H9 (cell line): ENCODE measurements around the gene C10orf71. TPM values are rescaled to one million over a fixed set of nuclear protein-coding genes. Genes with fewer than 3 reads are reported as not detected.

Experiments used
- DNase-seq: peaks from one replicate; pipeline ENCODE4 v3.0.0-alpha.2; 2017
- H2AFZ ChIP-seq: one replicate; pipeline ENCODE4 v1.6.1; 2013; ENCODE audit warnings: mild to moderate bottlenecking, low read length, control low read depth, moderate library complexity
- H2AK5ac ChIP-seq: 2 replicates; pipeline ENCODE4 v1.6.1; 2013; ENCODE audit warnings: low read length, control low read depth, mixed read lengths; ENCODE audit not compliant: insufficient read length
- H2BK120ac ChIP-seq: one replicate; pipeline ENCODE4 v1.6.1; 2013; ENCODE audit warnings: low read depth, mild to moderate bottlenecking, low read length, control low read depth, inconsistent platforms; ENCODE audit not compliant: poor library complexity, severe bottlenecking
- H2BK12ac ChIP-seq: 2 replicates; pipeline ENCODE4 v1.6.1; 2013; ENCODE audit warnings: low read length, control low read depth, mixed read lengths, low read depth; ENCODE audit not compliant: insufficient read length
- H2BK15ac ChIP-seq: 2 replicates; pipeline ENCODE4 v1.6.1; 2013; ENCODE audit warnings: low read depth, low read length, control low read depth
- H2BK20ac ChIP-seq: one replicate; pipeline ENCODE4 v1.6.1; 2013; ENCODE audit warnings: low read depth, mild to moderate bottlenecking, low read length, control low read depth, inconsistent platforms; ENCODE audit not compliant: poor library complexity, severe bottlenecking
- H2BK5ac ChIP-seq: 2 replicates; pipeline ENCODE4 v1.6.1; 2013; ENCODE audit warnings: low read length, control low read depth, mixed read lengths; ENCODE audit not compliant: insufficient read length
- H3K14ac ChIP-seq: 2 replicates; pipeline ENCODE4 v1.6.1; 2013; ENCODE audit warnings: low read length, control low read depth; ENCODE audit not compliant: insufficient read depth
- H3K18ac ChIP-seq: 2 replicates; pipeline ENCODE4 v1.6.1; 2013; ENCODE audit warnings: low read depth, mild to moderate bottlenecking, mixed read lengths, low read length, control low read depth; ENCODE audit not compliant: insufficient read length
- H3K23ac ChIP-seq: 2 replicates; pipeline ENCODE4 v1.6.1; 2013; ENCODE audit warnings: low read length, control low read depth, mixed read lengths, low read depth; ENCODE audit not compliant: insufficient read length
- H3K23me2 ChIP-seq: 2 replicates; pipeline ENCODE4 v1.6.1; 2013; ENCODE audit warnings: low read depth, mild to moderate bottlenecking, mixed read lengths, low read length, control low read depth; ENCODE audit not compliant: insufficient read length, poor library complexity, severe bottlenecking
- H3K27ac ChIP-seq: 2 replicates; pipeline ENCODE4 v1.5.1; 2013; ENCODE audit warnings: low read length, control low read depth, mixed read lengths, low read depth; ENCODE audit not compliant: insufficient read length
- H3K27me3 ChIP-seq: 2 replicates; pipeline ENCODE4 v1.6.1; 2013; ENCODE audit warnings: low read length, control low read depth, inconsistent platforms; ENCODE audit not compliant: insufficient read depth
- H3K4ac ChIP-seq: 2 replicates; pipeline ENCODE4 v1.6.1; 2013; ENCODE audit warnings: low read depth, mild to moderate bottlenecking, control low read depth, inconsistent platforms, low read length, moderate library complexity
- H3K4me1 ChIP-seq: 2 replicates; pipeline ENCODE4 v1.6.1; 2013; ENCODE audit warnings: low read length, control low read depth, inconsistent platforms; ENCODE audit not compliant: insufficient read depth
- H3K4me2 ChIP-seq: 2 replicates; pipeline ENCODE4 v1.6.1; 2013; ENCODE audit warnings: low read length, control low read depth, mixed read lengths; ENCODE audit not compliant: insufficient read length, insufficient read depth
- H3K56ac ChIP-seq: 2 replicates; pipeline ENCODE4 v1.6.1; 2013; ENCODE audit warnings: low read depth, mild to moderate bottlenecking, mixed read lengths, low read length, control low read depth; ENCODE audit not compliant: insufficient read length
- H3K79me1 ChIP-seq: 2 replicates; pipeline ENCODE4 v1.6.1; 2013; ENCODE audit warnings: low read depth, mild to moderate bottlenecking, moderate library complexity, low read length, control low read depth, inconsistent platforms; ENCODE audit not compliant: insufficient read depth, poor library complexity, severe bottlenecking
- H3K79me2 ChIP-seq: 2 replicates; pipeline ENCODE4 v1.6.1; 2013; ENCODE audit warnings: low read length, control low read depth, inconsistent platforms; ENCODE audit not compliant: insufficient read depth
- H3K9ac ChIP-seq: 2 replicates; pipeline ENCODE4 v1.6.1; 2013; ENCODE audit warnings: low read length, control low read depth, mixed read lengths; ENCODE audit not compliant: insufficient read length; ENCODE audit errors: extremely low read depth
- H3K9me3 ChIP-seq: one replicate; pipeline ENCODE4 v1.6.1; 2013; ENCODE audit warnings: low read depth, low read length, inconsistent platforms; ENCODE audit not compliant: control insufficient read depth
- H3T11ph ChIP-seq: one replicate; pipeline ENCODE4 v1.6.1; 2013; ENCODE audit warnings: mild to moderate bottlenecking, low read length, control low read depth, inconsistent platforms
- H4K20me1 ChIP-seq: one replicate; pipeline ENCODE4 v1.6.1; 2013; ENCODE audit not compliant: control insufficient read depth, insufficient read length, insufficient read depth
- H4K5ac ChIP-seq: 2 replicates; pipeline ENCODE4 v1.6.1; 2013; ENCODE audit warnings: low read depth, mild to moderate bottlenecking, mixed read lengths, low read length, control low read depth; ENCODE audit not compliant: insufficient read length
- H4K8ac ChIP-seq: replicated peaks from 2 replicates; pipeline ENCODE4 v1.6.1; 2013; ENCODE audit warnings: low read length, control low read depth, mixed read lengths, low read depth; ENCODE audit not compliant: insufficient read length
- H4K91ac ChIP-seq: 2 replicates; pipeline ENCODE4 v1.6.1; 2013; ENCODE audit warnings: low read depth, mild to moderate bottlenecking, moderate library complexity, mixed read lengths, low read length, control low read depth; ENCODE audit not compliant: insufficient read length
- H3K27ac Mint-ChIP-seq, 3 experiments: 2 replicates in 2 of 3; 3 replicates in 1 of 3; pipeline ENCODE4 v1.8.0; 2020 to 2021; ENCODE audit warnings: mixed read lengths in 3 of 3, mild to moderate bottlenecking in 1 of 3, moderate library complexity in 1 of 3
- H3K27me3 Mint-ChIP-seq: 2 replicates; pipeline ENCODE4 v1.8.0; 2021; ENCODE audit warnings: low read depth, mild to moderate bottlenecking, moderate library complexity, mixed read lengths
- H3K36me3 Mint-ChIP-seq, 3 experiments: 2 replicates in 2 of 3; 3 replicates in 1 of 3; pipeline ENCODE4 v1.8.0; 2020 to 2021; ENCODE audit warnings: low read depth in 3 of 3, mixed read lengths in 3 of 3; ENCODE audit not compliant: insufficient read depth in 1 of 3
- H3K4me1 Mint-ChIP-seq, 2 experiments: 2 replicates each; pipeline ENCODE4 v1.8.0; 2020; ENCODE audit warnings: mixed read lengths in 2 of 2
- H3K4me3 Mint-ChIP-seq, 2 experiments: 2 replicates in 1 of 2; 3 replicates in 1 of 2; pipeline ENCODE4 v1.8.0; 2020 to 2021; ENCODE audit warnings: mild to moderate bottlenecking in 2 of 2, mixed read lengths in 2 of 2, moderate library complexity in 1 of 2
- H3K9me3 Mint-ChIP-seq, 2 experiments: 2 replicates in 1 of 2; 3 replicates in 1 of 2; pipeline ENCODE4 v1.8.0; 2020; ENCODE audit warnings: mild to moderate bottlenecking in 2 of 2, mixed read lengths in 2 of 2, moderate library complexity in 1 of 2
- WGBS: extraction: QIAGEN DNeasy Blood & Tissue Kit; methylation state at CpG from one replicate; pipeline ENCODE4 v1.1.7; 2013; ENCODE audit warnings: missing lambda C conversion rate, low lambda C conversion rate, mixed read lengths; ENCODE audit not compliant: insufficient read length; ENCODE audit errors: extremely low coverage; 5-methylcytosine and 5-hydroxymethylcytosine counted together
- total RNA-seq: library from RNA; stranded (reverse); gene quantifications from 2 replicates; pipeline ENCODE4 v1.2.1, GENCODE V29; 2021
- TF ChIP-seq, protein P1 (sequence below): fragments of 200-600 bp; sonication (generic); conservative IDR thresholded peaks from 3 replicates; pipeline ENCODE4 v1.8.0; 2021; ENCODE audit warnings: antibody characterized with exemption, mild to moderate bottlenecking

C10orf71 gene
- total RNA-seq, 1 experiment from 2014 or later = not detected

- Histone ChIP-seq H3K23ac (no peak overlapping the region), H4K91ac (no peak overlapping the region), H2AK5ac (no peak overlapping the region), H2BK120ac (no peak overlapping the region), H2BK20ac (no peak overlapping the region), H3K56ac (no peak overlapping the region), H2BK12ac (no peak overlapping the region), H3K9ac (no peak overlapping the region), H2AFZ (no peak overlapping the region), H3K4me2 (no peak overlapping the region), H3K79me1 (no peaks in the 10 kb centered on the region), H3K18ac (no peak overlapping the region), H3K27me3 (no peaks in the 10 kb centered on the region), H3K27ac (no peak overlapping the region), H4K8ac (no peak overlapping the region), H3T11ph (no peak overlapping the region), H3K9me3 (no peaks in the 10 kb centered on the region), H2BK15ac (no peak overlapping the region), H4K5ac (no peak overlapping the region), H3K79me2 (no peaks in the 10 kb centered on the region), H3K14ac (no peak overlapping the region), H3K4ac (no peak overlapping the region), H3K23me2 (no peaks in the 10 kb centered on the region), H2BK5ac (no peak overlapping the region), H4K20me1 (no peaks in the 10 kb centered on the region), H3K4me1 (peaks cover 4% of the 10 kb centered on the region)
- TF ChIP-seq, protein P1, sequence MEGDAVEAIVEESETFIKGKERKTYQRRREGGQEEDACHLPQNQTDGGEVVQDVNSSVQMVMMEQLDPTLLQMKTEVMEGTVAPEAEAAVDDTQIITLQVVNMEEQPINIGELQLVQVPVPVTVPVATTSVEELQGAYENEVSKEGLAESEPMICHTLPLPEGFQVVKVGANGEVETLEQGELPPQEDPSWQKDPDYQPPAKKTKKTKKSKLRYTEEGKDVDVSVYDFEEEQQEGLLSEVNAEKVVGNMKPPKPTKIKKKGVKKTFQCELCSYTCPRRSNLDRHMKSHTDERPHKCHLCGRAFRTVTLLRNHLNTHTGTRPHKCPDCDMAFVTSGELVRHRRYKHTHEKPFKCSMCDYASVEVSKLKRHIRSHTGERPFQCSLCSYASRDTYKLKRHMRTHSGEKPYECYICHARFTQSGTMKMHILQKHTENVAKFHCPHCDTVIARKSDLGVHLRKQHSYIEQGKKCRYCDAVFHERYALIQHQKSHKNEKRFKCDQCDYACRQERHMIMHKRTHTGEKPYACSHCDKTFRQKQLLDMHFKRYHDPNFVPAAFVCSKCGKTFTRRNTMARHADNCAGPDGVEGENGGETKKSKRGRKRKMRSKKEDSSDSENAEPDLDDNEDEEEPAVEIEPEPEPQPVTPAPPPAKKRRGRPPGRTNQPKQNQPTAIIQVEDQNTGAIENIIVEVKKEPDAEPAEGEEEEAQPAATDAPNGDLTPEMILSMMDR = no peak
- Mint-ChIP-seq H3K4me3 (no peak overlapping the region), H3K4me1 (peaks cover 15 to 16% of the 10 kb centered on the region in 2 experiments), H3K27me3 (peaks cover 2% of the 10 kb centered on the region), H3K36me3 (no peaks in the 10 kb centered on the region), H3K9me3 (no peaks in the 10 kb centered on the region; a peak in 1 of 5 replicates), H3K27ac (no peak overlapping the region)
- DNase-seq = no peak
- no CpG with 5 or more reads among the region's 8 CpGs for WGBS
Observed at GRCh38 chr10:49363309-49364031, 64.5 kb downstream of the C10orf71 start.
